Prostate gland (tissue), 2 donors: Measurements from ENCODE around the gene GTPBP2. TPM values are rescaled to one million over a fixed set of nuclear protein-coding genes. Genes with fewer than 3 reads are reported as not detected.

Experiments
- DNase-seq: peaks from one replicate; pipeline ENCODE4 v3.0.0-alpha.2; 2019; ENCODE audit warnings: low spot score
- H3K27ac ChIP-seq, 2 donors: fragments of 200-600 bp; sonication (generic); 2 replicates each; pipeline ENCODE4 v1.5.1; 2017 to 2019
- H3K27me3 ChIP-seq: fragments of 200-600 bp; sonication (generic); replicated peaks from 2 replicates; pipeline ENCODE4 v1.5.1; 2019; ENCODE audit not compliant: insufficient read depth
- H3K36me3 ChIP-seq, 2 donors: fragments of 200-600 bp; sonication (generic); 1 replicate in 1 of 2; 2 replicates in 1 of 2; pipeline versions ENCODE4 v1.5.1 to v1.8.1; 2017 to 2019
- H3K4me1 ChIP-seq: fragments of 200-600 bp; sonication (generic); replicated peaks from 2 replicates; pipeline ENCODE4 v1.5.1; 2019
- H3K4me3 ChIP-seq, 2 donors: fragments of 200-600 bp; sonication (generic); 2 replicates each; pipeline ENCODE4 v1.5.1; 2017 to 2019
- H3K9me3 ChIP-seq: fragments of 200-600 bp; sonication (generic); 2 replicates; pipeline ENCODE4 v1.5.1; 2017
- CTCF ChIP-seq, 4 experiments: fragments of 200-600 bp in 2 of 4; fragments of 450-650 bp in 2 of 4; sonication (generic) in 2 of 4; IDR thresholded peaks; 1 replicate in 3 of 4; 2 replicates in 1 of 4; pipeline ENCODE4 v1.5.1; 2016 to 2019; ENCODE audit warnings: antibody characterized with exemption in 4 of 4, mild to moderate bottlenecking in 2 of 4, moderate library complexity in 2 of 4
- POLR2A ChIP-seq: fragments of 450-650 bp; IDR thresholded peaks from one replicate; pipeline ENCODE4 v1.6.1; 2016; ENCODE audit warnings: antibody characterized with exemption, mild to moderate bottlenecking
- POLR2AphosphoS5 ChIP-seq: sonication (generic); formaldehyde crosslinking; IDR thresholded peaks from one replicate; pipeline ENCODE4 v1.6.1; 2017; ENCODE audit warnings: antibody characterized with exemption
- WGBS: methylation state at CpG from one replicate; pipeline ENCODE4 v1.1.5; 2018; 5-methylcytosine and 5-hydroxymethylcytosine counted together
- intact Hi-C: fragments of 100-400 bp; cut with DNase I; formaldehyde crosslinking; loops from one replicate; pipeline ENCODE4 v1.14.2; 2022
- total RNA-seq, 2 donors: library from RNA; depleted of rRNA; stranded (reverse); fragments of >200 nt; gene quantifications; one replicate each; pipeline ENCODE4 v1.1.0, GENCODE V29; 2016

Gene GTPBP2
- total RNA-seq, result 10 to 100 TPM; 22.4 to 54.9 TPM

- H3K36me3 ChIP-seq, result peaks cover 0 to 8% of the 10 kb centered on the region in 2 donors
- peaks cover 9% of the 10 kb centered on the region for H3K4me1 ChIP-seq
- DNase-seq, result peak; percentile 100
- H3K9me3 ChIP-seq, result no peaks in the 10 kb centered on the region
- H3K4me3 ChIP-seq, result peak within 1 kb of the TSS; percentile 85 to 99
- peak within 1 kb of the TSS; percentile 96 to 98 for H3K27ac ChIP-seq
- intact Hi-C loops, result no loop called here
- no peaks in the 10 kb centered on the region for H3K27me3 ChIP-seq
- TF ChIP-seq POLR2A (peak; percentile 71), CTCF (IDR thresholded peaks at IDR 0.05) (no peak), POLR2AphosphoS5 (peak; percentile 97)
- WGBS, result 1% methylated on average over 27 of the region's 46 CpGs
These were observed at the start of gene GTPBP2 for GRCh38 chr6:43629104-43629504. TSS of gene GTPBP2 (minus strand) at chr6:43629264. CDS start at chr6:43629162, 102 bp downstream.

- TF ChIP-seq CTCF (IDR thresholded peaks at IDR 0.05) (no peak), POLR2AphosphoS5 (no peak), POLR2A (no peak)
- intact Hi-C loops, result no loop called here
- H3K4me3 ChIP-seq, result no peak overlapping the region
- WGBS, result 84% methylated on average over 7 of the region's 7 CpGs
- peaks cover 3 to 11% of the 10 kb centered on the region in 2 donors for H3K36me3 ChIP-seq
- peaks cover 14% of the 10 kb centered on the region for H3K4me1 ChIP-seq
- H3K27ac ChIP-seq, result no peak overlapping the region
- DNase-seq, result no peak
- no peaks in the 10 kb centered on the region for H3K27me3 ChIP-seq
- no peaks in the 10 kb centered on the region for H3K9me3 ChIP-seq
These were observed 49.3 kb upstream of the GTPBP2 start for GRCh38 chr6:43678341-43678740.

GRCh38 chr6:43677759-43678158, 48.7 kb upstream of the GTPBP2 start:
- Histone ChIP-seq H3K9me3 (no peaks in the 10 kb centered on the region), H3K27me3 (no peaks in the 10 kb centered on the region), H3K27ac (peak overlapping the region in 1 of 2 donors; percentile 50), H3K4me3 (no peak overlapping the region), H3K4me1 (peaks cover 8% of the 10 kb centered on the region), H3K36me3 (peaks cover 3 to 11% of the 10 kb centered on the region in 2 donors)
- TF ChIP-seq POLR2AphosphoS5, result no peak
- TF ChIP-seq POLR2A, result no peak
- no peak for TF ChIP-seq CTCF (IDR thresholded peaks at IDR 0.05)
- WGBS, result 59% methylated on average over 7 of the region's 7 CpGs
- no peak for DNase-seq
- intact Hi-C loops, result no loop called here

GRCh38 chr6:43676962-43677606, 48.0 kb upstream of the GTPBP2 start:
- H3K4me3 ChIP-seq, result no peak overlapping the region
- H3K4me1 ChIP-seq, result peaks cover 1% of the 10 kb centered on the region
- H3K36me3 ChIP-seq, result peaks cover 3 to 11% of the 10 kb centered on the region in 2 donors
- 84% methylated on average over 7 of the region's 7 CpGs for WGBS
- intact Hi-C loops, result no loop called here
- no peak for TF ChIP-seq POLR2A
- TF ChIP-seq CTCF (IDR thresholded peaks at IDR 0.05), result no peak
- TF ChIP-seq POLR2AphosphoS5, result no peak
- peak overlapping the region in 1 of 2 donors; percentile 50 for H3K27ac ChIP-seq
- no peaks in the 10 kb centered on the region for H3K27me3 ChIP-seq
- DNase-seq, result no peak
- H3K9me3 ChIP-seq, result no peaks in the 10 kb centered on the region

- no peak for TF ChIP-seq POLR2A
- no peak for TF ChIP-seq CTCF (IDR thresholded peaks at IDR 0.05)
- TF ChIP-seq POLR2AphosphoS5, result no peak
- Histone ChIP-seq H3K27me3 (no peaks in the 10 kb centered on the region), H3K4me3 (no peak overlapping the region), H3K4me1 (peaks cover 2% of the 10 kb centered on the region), H3K27ac (no peak overlapping the region), H3K9me3 (no peaks in the 10 kb centered on the region), H3K36me3 (peaks cover 3 to 11% of the 10 kb centered on the region in 2 donors)
- intact Hi-C loops, result no loop called here
- 96% methylated on average over 8 of the region's 8 CpGs for WGBS
- DNase-seq, result no peak
These were observed 45.9 kb upstream of the GTPBP2 start for GRCh38 chr6:43674921-43675320.
